Lung (tissue), 12 donors: Measurements from ENCODE around the gene TMTC2. TPM values are rescaled to one million over a fixed set of nuclear protein-coding genes. Genes with fewer than 3 reads are reported as not detected.

ENCODE experiments used
- ATAC-seq: fragments of 200-7000 bp; cut with Tn5 transposase; one replicate; pipeline ENCODE4 v1.9.1; 2020; ENCODE audit warnings: moderate number of reproducible peaks; ENCODE audit not compliant: insufficient read depth, low FRiP score
- DNase-seq, 3 donors: peaks; one replicate each; pipeline ENCODE4 v3.0.0-alpha.2; 2013 to 2017
- H3K27ac ChIP-seq, 2 donors: one replicate each; pipeline ENCODE4 v1.5.1; 2013; ENCODE audit warnings: mild to moderate bottlenecking in 2 of 2, moderate library complexity in 2 of 2, control low read depth in 1 of 2, inconsistent platforms in 1 of 2, low read depth in 1 of 2, low read length in 1 of 2
- H3K27me3 ChIP-seq, 3 donors: one replicate each; pipeline ENCODE4 v1.5.1; 2013; ENCODE audit warnings: low read length in 2 of 3; ENCODE audit not compliant: control insufficient read depth in 3 of 3, insufficient read depth in 3 of 3
- H3K36me3 ChIP-seq, 4 donors: one replicate each; pipeline ENCODE4 v1.5.1; 2013; ENCODE audit warnings: low read length in 4 of 4, mild to moderate bottlenecking in 1 of 4, moderate library complexity in 1 of 4; ENCODE audit not compliant: control insufficient read depth in 4 of 4, insufficient read depth in 4 of 4
- H3K4me1 ChIP-seq, 5 donors: one replicate each; pipeline ENCODE4 v1.5.1; 2013; ENCODE audit warnings: low read length in 5 of 5, mild to moderate bottlenecking in 2 of 5, moderate library complexity in 1 of 5; ENCODE audit not compliant: control insufficient read depth in 5 of 5, insufficient read depth in 5 of 5
- H3K4me3 ChIP-seq: one replicate; pipeline ENCODE4 v1.5.1; 2013; ENCODE audit warnings: mild to moderate bottlenecking, control low read depth, moderate library complexity
- H3K9ac ChIP-seq, 2 donors: one replicate each; pipeline ENCODE4 v1.5.1; 2013; ENCODE audit warnings: low read length in 2 of 2, control low read depth in 1 of 2; ENCODE audit not compliant: insufficient read depth in 1 of 2
- H3K9me3 ChIP-seq, 4 donors: one replicate each; pipeline ENCODE4 v1.5.1; 2013; ENCODE audit warnings: low read length in 3 of 4, mild to moderate bottlenecking in 1 of 4, moderate library complexity in 1 of 4; ENCODE audit not compliant: control insufficient read depth in 4 of 4, insufficient read depth in 3 of 4
- CTCF ChIP-seq: IDR thresholded peaks from 2 replicates; pipeline ENCODE4 v1.5.1; 2012; ENCODE audit warnings: mild to moderate bottlenecking; ENCODE audit errors: control extremely low read depth, extremely low read depth
- WGBS, 2 donors: extraction: QIAGEN DNeasy Blood & Tissue Kit; methylation state at CpG; one replicate each; pipeline ENCODE4 v1.1.7; 2013; 5-methylcytosine and 5-hydroxymethylcytosine counted together
- polyA plus RNA-seq, 2 donors: library from polyadenylated mRNA; stranded (reverse); fragments of 200-250 nt; gene quantifications; one replicate each; pipeline ENCODE4 v1.2.1, GENCODE V29; 2013
- total RNA-seq, 2 donors: library from RNA; depleted of rRNA in 1 of 2; stranded (reverse); fragments of >200 nt in 1 of 2; gene quantifications; one replicate each; pipeline ENCODE4 v1.2.1, GENCODE V29; 2014 to 2021
- donor health status: control.
- donor health status: control.
- donor health status: Bipolar disorder and iron deficiency.
- donor health status: healthy.
- donor health status: DM: yes; HTN: yes; CAD: no.

The TMTC2 gene
- total and polyA plus RNA-seq, 4 donors, result 5.3 to 77.1 (median 14.0) TPM

DNA sequence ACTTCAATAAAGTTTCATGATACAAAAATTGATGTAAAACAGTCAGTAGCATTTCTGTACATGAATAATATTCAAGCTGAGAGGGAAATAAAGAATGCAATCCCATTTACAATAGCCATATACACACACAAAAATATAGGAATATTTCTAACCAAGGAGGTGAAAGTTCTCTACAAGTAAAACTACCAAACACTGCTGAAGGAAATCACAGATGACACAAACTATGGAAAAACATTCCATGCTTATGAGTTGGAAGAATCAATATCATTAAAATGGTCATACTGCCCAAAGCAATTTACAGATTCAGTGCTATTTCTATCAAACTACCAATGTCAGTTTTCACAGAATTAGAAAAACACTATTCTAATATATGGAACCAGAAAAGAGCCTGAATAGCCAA, 272.3 kb downstream of the TMTC2 start:
- no peaks in the 10 kb centered on the region for H3K36me3 ChIP-seq
- no peak overlapping the region for H3K27ac ChIP-seq
- H3K4me1 ChIP-seq, result no peaks in the 10 kb centered on the region
- no peak for ATAC-seq
- no peak for TF ChIP-seq CTCF
- no peaks in the 10 kb centered on the region for H3K27me3 ChIP-seq
- no peak overlapping the region for H3K4me3 ChIP-seq
- H3K9ac ChIP-seq, result no peak overlapping the region
- H3K9me3 ChIP-seq, result no peaks in the 10 kb centered on the region
- DNase-seq, result no peak

DNA sequence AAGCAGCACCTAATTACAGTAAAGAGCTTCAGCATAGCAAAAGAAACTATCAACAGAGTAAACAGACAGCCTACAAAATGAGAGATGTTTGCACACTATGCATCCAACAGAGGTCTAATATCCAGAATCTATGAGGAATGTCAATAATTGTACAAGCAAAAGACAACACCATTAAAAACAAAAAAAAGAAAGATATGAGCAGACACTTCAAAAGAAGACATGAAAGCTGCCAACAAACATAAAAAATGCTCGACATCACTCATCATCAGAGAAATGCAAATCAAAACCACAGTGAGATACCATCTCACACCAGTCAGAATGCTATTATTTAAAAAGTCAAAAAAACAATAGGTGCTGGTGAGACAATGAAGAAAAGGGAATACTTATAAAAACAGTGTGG, 273.1 kb downstream of the TMTC2 start:
- H3K36me3 ChIP-seq, result no peaks in the 10 kb centered on the region
- peaks cover 0 to 6% (median 0%) of the 10 kb centered on the region in 5 donors for H3K4me1 ChIP-seq
- ATAC-seq, result no peak
- TF ChIP-seq CTCF, result no peak
- no peak for DNase-seq
- 79 to 94% methylated on average over 1 of the region's 1 CpG for WGBS, 2 donors
- no peaks in the 10 kb centered on the region for H3K27me3 ChIP-seq
- H3K4me3 ChIP-seq, result no peak overlapping the region
- no peaks in the 10 kb centered on the region for H3K9me3 ChIP-seq
- H3K9ac ChIP-seq, result no peak overlapping the region
- no peak overlapping the region for H3K27ac ChIP-seq

DNA sequence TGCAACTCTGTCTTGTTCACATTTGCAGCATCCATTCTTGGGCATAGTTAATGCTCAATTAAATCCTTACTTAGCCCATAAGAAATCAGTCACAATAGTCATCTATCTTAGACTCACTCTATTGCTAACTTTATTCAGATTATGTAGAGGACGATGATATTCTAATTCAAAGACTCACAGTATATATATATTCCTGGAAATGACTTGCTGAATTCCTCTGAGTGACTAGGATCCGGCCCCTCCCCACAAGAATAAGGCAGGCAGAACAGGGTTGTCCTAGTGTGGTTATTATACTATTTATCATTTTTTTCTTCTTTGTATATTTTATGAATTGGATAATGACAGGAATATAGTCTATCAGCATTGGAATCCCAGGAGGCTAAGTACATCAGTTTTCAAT, 275.1 kb downstream of the TMTC2 start:
- peaks cover 0 to 4% (median 0%) of the 10 kb centered on the region in 4 donors for H3K36me3 ChIP-seq
- H3K27me3 ChIP-seq, result no peaks in the 10 kb centered on the region
- no peaks in the 10 kb centered on the region for H3K9me3 ChIP-seq
- H3K4me1 ChIP-seq, result peaks cover 0 to 6% (median 0%) of the 10 kb centered on the region in 5 donors
- ATAC-seq (no peak), DNase-seq (no peak)
- TF ChIP-seq CTCF, result no peak
- no peak overlapping the region for H3K27ac ChIP-seq
- WGBS, 2 donors, result 97 to 98% methylated on average over 2 of the region's 2 CpGs
- no peak overlapping the region for H3K9ac ChIP-seq
- no peak overlapping the region for H3K4me3 ChIP-seq

- Histone ChIP-seq H3K9me3 (no peaks in the 10 kb centered on the region), H3K4me3 (no peak overlapping the region), H3K36me3 (peaks cover 0 to 4% (median 0%) of the 10 kb centered on the region in 4 donors), H3K9ac (no peak overlapping the region), H3K27me3 (no peaks in the 10 kb centered on the region), H3K4me1 (peaks cover 0 to 6% (median 0%) of the 10 kb centered on the region in 5 donors), H3K27ac (no peak overlapping the region)
- TF ChIP-seq CTCF, result no peak
- 76 to 82% methylated on average over 3 of the region's 3 CpGs for WGBS, 2 donors
- ATAC-seq (no peak), DNase-seq (peak in 2 of 3 donors; percentile 43 to 47)
Observed at GRCh38 chr12:82963956-82964355, 277.2 kb downstream of the TMTC2 start.
